SK-N-SH (cell line): ENCODE data around the gene ANKRD18B.
"Not testable (repeated sequence)": the region's sequence is repeated elsewhere in the genome, so short reads cannot be mapped to it uniquely, and the experiment has no call there.

Experiments
- CHD2 ChIP-seq: fragments of 150-350 bp; IDR thresholded peaks from 2 replicates; pipeline ENCODE4 v1.6.1; 2018; ENCODE audit warnings: low read length; ENCODE audit not compliant: partially characterized antibody
- CTCF ChIP-seq: fragments of 200-600 bp; sonication (generic); IDR thresholded peaks from 2 replicates; pipeline ENCODE4 v1.6.1; 2017; ENCODE audit warnings: antibody characterized with exemption, mild to moderate bottlenecking, moderate library complexity
- EP300 ChIP-seq, 2 experiments: IDR thresholded peaks; 2 replicates each; pipeline versions ENCODE4 v1.4.0 to v1.6.1; 2012; ENCODE audit warnings: borderline replicate concordance in 1 of 2, low read depth in 1 of 2, low read length in 1 of 2
- EZH2phosphoT487 ChIP-seq: fragments of 200-600 bp; sonication (generic); IDR thresholded peaks from 2 replicates; pipeline ENCODE4 v1.6.1; 2017; ENCODE audit warnings: low read depth, mixed run types, mild to moderate bottlenecking, antibody characterized with exemption, moderate library complexity, borderline replicate concordance
- FOXM1 ChIP-seq: IDR thresholded peaks from 2 replicates; pipeline ENCODE4 v1.4.0; 2012; ENCODE audit warnings: low read depth, mild to moderate bottlenecking
- GABPA ChIP-seq: IDR thresholded peaks from 2 replicates; pipeline ENCODE4 v1.4.0; 2012; ENCODE audit warnings: low read depth, mild to moderate bottlenecking
- MAX ChIP-seq: IDR thresholded peaks from 2 replicates; pipeline ENCODE4 v1.4.0; 2012; ENCODE audit warnings: low read depth
- PBX3 ChIP-seq: IDR thresholded peaks from 2 replicates; pipeline ENCODE4; 2012
- POLR2AphosphoS5 ChIP-seq: IDR thresholded peaks from 2 replicates; pipeline ENCODE4 v1.6.1; 2012; ENCODE audit warnings: low read depth, low read length
- RAD21 ChIP-seq: IDR thresholded peaks from 2 replicates; pipeline ENCODE4 v1.6.1; 2012; ENCODE audit warnings: mild to moderate bottlenecking, low read length
- SMC3 ChIP-seq: IDR thresholded peaks from 2 replicates; pipeline ENCODE4 v1.6.1; 2012; ENCODE audit warnings: low read depth, low read length, improper control_type of control experiment
- TAF1 ChIP-seq: IDR thresholded peaks from 2 replicates; pipeline ENCODE4 v1.6.1; 2012; ENCODE audit warnings: low read depth, mild to moderate bottlenecking, low read length, moderate library complexity, borderline replicate concordance
- USF1 ChIP-seq: IDR thresholded peaks from 2 replicates; pipeline ENCODE4 v1.4.0; 2012; ENCODE audit warnings: low read depth, borderline replicate concordance
- YY1 ChIP-seq: IDR thresholded peaks from 2 replicates; pipeline ENCODE4 v1.4.0; 2012; ENCODE audit warnings: low read depth, mild to moderate bottlenecking

GRCh38 chr9:33618370-33618769 is 94.3 kb downstream of the ANKRD18B start:
- TF ChIP-seq CTCF; MAX; FOXM1; POLR2AphosphoS5; TAF1; SMC3; EP300 (IDR thresholded peaks at IDR 0.05; ENCODE audit: borderline replicate concordance in 1 of 2, low read depth in 1 of 2, low read length in 1 of 2); YY1; PBX3; CHD2; EZH2phosphoT487; GABPA; RAD21; USF1: not testable (repeated sequence)
